ENCODE measurements around the gene CORO6. TPM values are rescaled to one million over a fixed set of nuclear protein-coding genes. Genes with fewer than 3 reads are reported as not detected.

Gene CORO6
- total RNA-seq, 4 donors from 2014 or later, result 12.2 to 37.4 (median 13.9) TPM

GRCh38 chr17:29588562-29589411 is 33.9 kb downstream of the CORO6 start:
- WGBS, 2 donors (ENCODE audit: low coverage in 1 of 2), result 2% methylated on average over 29 of the region's 72 CpGs; no CpG with 5 or more reads in 1 of the 2 donors
- TF ChIP-seq CTCF (IDR thresholded peaks at IDR 0.05), result peak in 1 of 5 experiments; percentile 27
- TF ChIP-seq POLR2A (IDR thresholded peaks at IDR 0.05), result no peak
- Histone ChIP-seq H3K4me1 (peaks cover 37 to 58% (median 52%) of the 10 kb centered on the region in 4 donors), H3K4me3 (peak overlapping the region; percentile 69 to 87 (median 84)), H3K27ac (peak overlapping the region; percentile 82 to 93 (median 88)), H3K27me3 (no peaks in the 10 kb centered on the region), H3K9me3 (no peaks in the 10 kb centered on the region), H3K36me3 (no peaks in the 10 kb centered on the region)
- DNase-seq, result peak; percentile 43
- in situ Hi-C loops (cut with MboI; ENCODE audit: low pct_ligation_motif_present in 1 of 4, low pct_unique_long_range_greater_than_20kb in 1 of 4, low sequenced_read_pairs in 3 of 4) (no loop called here), intact Hi-C loops (cut with DNase I; ENCODE audit: low total_unique reads) (no loop called here)

GRCh38 chr17:29588017-29588561 is 34.6 kb downstream of the CORO6 start:
- peak overlapping the region; percentile 69 to 87 (median 84) for H3K4me3 ChIP-seq
- H3K27ac ChIP-seq, result peak overlapping the region; percentile 82 to 93 (median 88)
- intact Hi-C loops (cut with DNase I; ENCODE audit: low total_unique reads), result no loop called here
- peaks cover 37 to 56% (median 50%) of the 10 kb centered on the region in 4 donors for H3K4me1 ChIP-seq
- H3K9me3 ChIP-seq, result no peaks in the 10 kb centered on the region
- in situ Hi-C loops (cut with MboI; ENCODE audit: low pct_ligation_motif_present in 1 of 4, low pct_unique_long_range_greater_than_20kb in 1 of 4, low sequenced_read_pairs in 3 of 4), result no loop called here
- no peak for DNase-seq
- WGBS, 2 donors (ENCODE audit: low coverage in 1 of 2), result 34% methylated on average over 8 of the region's 8 CpGs; no CpG with 5 or more reads in 1 of the 2 donors
- TF ChIP-seq EP300 (IDR thresholded peaks at IDR 0.05; ENCODE audit: low read depth) (no peak), POLR2AphosphoS5 (IDR thresholded peaks at IDR 0.05) (no peak), POLR2A (IDR thresholded peaks at IDR 0.05) (no peak), CTCF (IDR thresholded peaks at IDR 0.05) (no peak)
- no peaks in the 10 kb centered on the region for H3K27me3 ChIP-seq
- H3K36me3 ChIP-seq, result no peaks in the 10 kb centered on the region

GRCh38 chr17:29587591-29587990 is 35.1 kb downstream of the CORO6 start:
- Histone ChIP-seq H3K4me3 (peak overlapping the region in 2 of 4 donors; percentile 69 to 86), H3K9me3 (no peaks in the 10 kb centered on the region), H3K27ac (peak overlapping the region; percentile 82 to 93 (median 88)), H3K4me1 (peaks cover 35 to 52% (median 46%) of the 10 kb centered on the region in 4 donors), H3K27me3 (no peaks in the 10 kb centered on the region), H3K36me3 (no peaks in the 10 kb centered on the region)
- in situ Hi-C loops (cut with MboI; ENCODE audit: low pct_ligation_motif_present in 1 of 4, low pct_unique_long_range_greater_than_20kb in 1 of 4, low sequenced_read_pairs in 3 of 4), result no loop called here
- DNase-seq, result no peak
- WGBS, 2 donors (ENCODE audit: low coverage in 1 of 2), result 85% methylated on average over 6 of the region's 6 CpGs; no CpG with 5 or more reads in 1 of the 2 donors
- intact Hi-C loops (cut with DNase I; ENCODE audit: low total_unique reads), result no loop called here
- TF ChIP-seq POLR2A (IDR thresholded peaks at IDR 0.05) (no peak), CTCF (IDR thresholded peaks at IDR 0.05) (no peak), EP300 (IDR thresholded peaks at IDR 0.05; ENCODE audit: low read depth) (no peak), POLR2AphosphoS5 (IDR thresholded peaks at IDR 0.05) (no peak)

- H3K4me1 ChIP-seq, result peaks cover 28 to 45% (median 39%) of the 10 kb centered on the region in 4 donors
- WGBS, 2 donors (ENCODE audit: low coverage in 1 of 2), result 79% methylated on average over 9 of the region's 9 CpGs; no CpG with 5 or more reads in 1 of the 2 donors
- no peak overlapping the region for H3K4me3 ChIP-seq
Measured at GRCh38 chr17:29586676-29587469, 35.8 kb downstream of the CORO6 start.

More at GRCh38 chr17:29586676-29587469, 35.8 kb downstream of the CORO6 start:
- Histone ChIP-seq H3K27me3 (no peaks in the 10 kb centered on the region), H3K27ac (peak overlapping the region in 1 of 4 donors; percentile 93), H3K9me3 (no peaks in the 10 kb centered on the region), H3K36me3 (no peaks in the 10 kb centered on the region)
- TF ChIP-seq EP300 (IDR thresholded peaks at IDR 0.05; ENCODE audit: low read depth), result no peak
- no peak for TF ChIP-seq POLR2AphosphoS5 (IDR thresholded peaks at IDR 0.05)
- TF ChIP-seq CTCF (IDR thresholded peaks at IDR 0.05), result no peak
- no peak for TF ChIP-seq POLR2A (IDR thresholded peaks at IDR 0.05)
- DNase-seq, result no peak
- in situ Hi-C loops (cut with MboI; ENCODE audit: low pct_ligation_motif_present in 1 of 4, low pct_unique_long_range_greater_than_20kb in 1 of 4, low sequenced_read_pairs in 3 of 4), result no loop called here
- intact Hi-C loops (cut with DNase I; ENCODE audit: low total_unique reads), result no loop called here

Data from transverse colon (tissue), 4 donors.